Heart right ventricle (tissue), 16 donors: ENCODE measurements around the gene NDUFAF8. TPM values are rescaled to one million over a fixed set of nuclear protein-coding genes. Genes with fewer than 3 reads are reported as not detected.

Experiments used
- ATAC-seq, 8 donors: fragments of 200-7000 bp; cut with Tn5 transposase; one replicate each; pipeline ENCODE4 v1.9.1; 2020; ENCODE audit warnings: mild to moderate bottlenecking in 8 of 8, moderate library complexity in 8 of 8, moderate number of reproducible peaks in 1 of 8
- DNase-seq, 2 donors: peaks; one replicate each; pipeline ENCODE4 v3.0.0-alpha.2; 2020
- H3K27ac ChIP-seq, 10 donors: fragments of 200-600 bp; sonication (generic) in 2 of 10; one replicate each; pipeline versions ENCODE4 v1.5.0 to v1.8.0; 2020 to 2022; ENCODE audit warnings: mild to moderate bottlenecking in 3 of 10
- H3K27me3 ChIP-seq, 7 donors: fragments of 200-600 bp; one replicate each; pipeline ENCODE4 v1.8.0; 2021 to 2022; ENCODE audit warnings: mild to moderate bottlenecking in 2 of 7
- H3K36me3 ChIP-seq, 9 donors: fragments of 200-600 bp; sonication (generic) in 1 of 9; one replicate each; pipeline versions ENCODE4 v1.5.0 to v1.8.0; 2020 to 2022; ENCODE audit warnings: mild to moderate bottlenecking in 2 of 9
- H3K4me1 ChIP-seq, 9 donors: fragments of 200-600 bp; sonication (generic) in 1 of 9; one replicate each; pipeline versions ENCODE4 v1.5.0 to v1.8.0; 2020 to 2022; ENCODE audit warnings: mild to moderate bottlenecking in 4 of 9
- H3K4me3 ChIP-seq, 10 donors: fragments of 200-600 bp; sonication (generic) in 2 of 10; one replicate each; pipeline versions ENCODE4 v1.5.0 to v1.8.0; 2020 to 2022; ENCODE audit warnings: mild to moderate bottlenecking in 7 of 10, moderate library complexity in 2 of 10
- H3K9me3 ChIP-seq, 11 donors: fragments of 200-600 bp in 10 of 11; sonication (generic) in 2 of 11; one replicate each; pipeline versions ENCODE4 v1.5.0 to v1.8.0; 2013 to 2022; ENCODE audit warnings: mild to moderate bottlenecking in 2 of 11, control low read depth in 1 of 11, moderate library complexity in 1 of 11
- CTCF ChIP-seq, 9 donors: fragments of 200-600 bp; sonication (generic) in 2 of 9; IDR thresholded peaks; one replicate each; pipeline versions ENCODE4 v1.5.0 to v1.8.0; 2021 to 2022; ENCODE audit warnings: antibody characterized with exemption in 9 of 9, mild to moderate bottlenecking in 5 of 9, moderate library complexity in 1 of 9
- whole genome bisulfite sequencing, 2 donors: extraction: QIAGEN DNeasy Blood & Tissue Kit; methylation state at CpG; one replicate each; pipeline ENCODE4 v1.1.7; 2013; ENCODE audit warnings: inconsistent platforms in 1 of 2; 5-methylcytosine and 5-hydroxymethylcytosine counted together
- intact Hi-C, 10 donors: fragments of 100-400 bp; cut with DNase I; formaldehyde crosslinking; loops; one replicate each; pipeline versions ENCODE4 v1.11.1 to v1.14.2; 2022
- polyA plus RNA-seq, 2 donors: library from polyadenylated mRNA; stranded (reverse); fragments of 200-250 nt; gene quantifications; one replicate each; pipeline ENCODE4 v1.2.3, GENCODE V29; 2013
- total RNA-seq, 10 donors: library from RNA; stranded (reverse); fragmentation: NEBNext Ultra II Directional in 3 of 10; extraction: Animal tissue kit (Norgen Biotek cat#: 25700) in 3 of 10; gene quantifications; one replicate each; pipeline versions ENCODE4 v1.2.1 to v1.2.4, GENCODE V29; 2021 to 2023
- donor health status: Arrhythmogenic right ventricular cardiomyopathy.
- donor health status: ischemic (EF 13 %, LVEDD 7.1; RV severe dilation, severe dysfunction).
- donor health status: healthy with polysubstance abuse.
- donor health status: DM: no; HTN: yes; CAD: no.
- donor health status: DM: no; HTN: no; CAD: no.
- donor health status: ischemic (EF 25% LVEDD 6.9; RV normal size, moderate dysfunction).
- donor health status: ischemic (EF 25% LVEDD 5.7; RV mildly dilated, moderate dysfunction).
- donor health status: healthy.
- donor health status: DM: yes; HTN: yes; CAD: no.
- donor health status: Ischemic cardiomyopathy.
- donor health status: ischemic (EF 35%, LVEDD 5.7; RV mildly dilated, moderate dysfunction).
- donor health status: nonischemic (EF 11% LVEDD 7.7; RV severe dilation, severe dysfunction).
- donor health status: DM: yes; HTN: yes; CAD: no.
- donor health status: PGD.
- donor health status: ischemic (EF 29% LVEDD 5.4; RV normal size, mild dysfunction).
- donor health status: nonischemic (EF 23%, LVEDD 6.1; RV moderate dilation, normal function).

NDUFAF8 gene
- total and polyA plus RNA-seq, 12 donors: 41.5 to 74.8 (median 58.9) TPM

- DNase-seq: no peak
- H3K4me3 ChIP-seq: no peak overlapping the region
- intact Hi-C loops: no loop called here
- 91 to 97% methylated on average over 11 of the region's 11 CpGs for WGBS, 2 donors
- H3K27ac ChIP-seq: no peak overlapping the region
- H3K27me3 ChIP-seq: no peaks in the 10 kb centered on the region
- H3K9me3 ChIP-seq: no peaks in the 10 kb centered on the region
- ATAC-seq: no peak
- TF ChIP-seq CTCF (IDR thresholded peaks at IDR 0.05): no peak
- peaks cover 0 to 98% (median 31%) of the 10 kb centered on the region in 9 donors for H3K36me3 ChIP-seq
- peaks cover 0 to 20% (median 14%) of the 10 kb centered on the region in 9 donors for H3K4me1 ChIP-seq
Observed at GRCh38 chr17:81276781-81277180, 37.7 kb downstream of the NDUFAF8 start.

- 56 to 65% methylated on average over 18 of the region's 18 CpGs for WGBS, 2 donors
- H3K36me3 ChIP-seq: peaks cover 0 to 98% (median 28%) of the 10 kb centered on the region in 9 donors
- peak overlapping the region in 7 of 10 donors; percentile 4 to 75 (median 54) for H3K27ac ChIP-seq
- intact Hi-C loops: no loop called here
- DNase-seq: peak; percentile 50 to 57
- TF ChIP-seq CTCF (IDR thresholded peaks at IDR 0.05): no peak
- ATAC-seq: peak; percentile 53 to 82 (median 70)
- peak overlapping the region in 6 of 10 donors; percentile 5 to 15 (median 12) for H3K4me3 ChIP-seq
- no peaks in the 10 kb centered on the region for H3K9me3 ChIP-seq
- peaks cover 0 to 20% (median 14%) of the 10 kb centered on the region in 9 donors for H3K4me1 ChIP-seq
- H3K27me3 ChIP-seq: no peaks in the 10 kb centered on the region
Observed at GRCh38 chr17:81277421-81277820, 38.3 kb downstream of the NDUFAF8 start.

GRCh38 chr17:81277946-81278693, 39.0 kb downstream of the NDUFAF8 start:
- Histone ChIP-seq H3K27me3 (no peaks in the 10 kb centered on the region), H3K4me1 (peaks cover 0 to 20% (median 12%) of the 10 kb centered on the region in 9 donors), H3K4me3 (peak overlapping the region in 6 of 10 donors; percentile 5 to 15 (median 12)), H3K9me3 (no peaks in the 10 kb centered on the region), H3K27ac (peak overlapping the region in 7 of 10 donors; percentile 22 to 75 (median 54)), H3K36me3 (peaks cover 0 to 98% (median 23%) of the 10 kb centered on the region in 9 donors)
- intact Hi-C loops: no loop called here
- DNase-seq (peak in 1 of 2 donors; percentile 58), ATAC-seq (peak in 6 of 8 donors; percentile 27 to 84 (median 56))
- TF ChIP-seq CTCF (IDR thresholded peaks at IDR 0.05): no peak
- 76 to 85% methylated on average over 20 of the region's 20 CpGs for WGBS, 2 donors

- peak overlapping the region in 4 of 10 donors; percentile 25 to 75 (median 55) for H3K27ac ChIP-seq
- H3K27me3 ChIP-seq: no peaks in the 10 kb centered on the region
- no peak for TF ChIP-seq CTCF (IDR thresholded peaks at IDR 0.05)
- H3K4me1 ChIP-seq: peaks cover 0 to 20% (median 12%) of the 10 kb centered on the region in 9 donors
- WGBS, 2 donors: 95 to 97% methylated on average over 8 of the region's 8 CpGs
- no peak overlapping the region for H3K4me3 ChIP-seq
- H3K9me3 ChIP-seq: no peaks in the 10 kb centered on the region
- ATAC-seq: peak in 2 of 8 donors; percentile 8 to 24
- H3K36me3 ChIP-seq: peaks cover 0 to 98% (median 23%) of the 10 kb centered on the region in 9 donors
- DNase-seq: no peak
- intact Hi-C loops: no loop called here
Observed at GRCh38 chr17:81278831-81279230, 39.7 kb downstream of the NDUFAF8 start.
